HG03159 (cell line): ENCODE results near the gene KIF26A.
"Not testable (repeated sequence)": the region's sequence is repeated elsewhere in the genome, so short reads cannot be mapped to it uniquely, and the experiment has no call there.

Experiments
- ATAC-seq: cut with Tn5 transposase; IDR thresholded peaks from one replicate; pipeline ENCODE4 v1.9.1; 2021; ENCODE audit warnings: mild to moderate bottlenecking, moderate library complexity; ENCODE audit not compliant: unreplicated experiment

KIF26A gene

DNA sequence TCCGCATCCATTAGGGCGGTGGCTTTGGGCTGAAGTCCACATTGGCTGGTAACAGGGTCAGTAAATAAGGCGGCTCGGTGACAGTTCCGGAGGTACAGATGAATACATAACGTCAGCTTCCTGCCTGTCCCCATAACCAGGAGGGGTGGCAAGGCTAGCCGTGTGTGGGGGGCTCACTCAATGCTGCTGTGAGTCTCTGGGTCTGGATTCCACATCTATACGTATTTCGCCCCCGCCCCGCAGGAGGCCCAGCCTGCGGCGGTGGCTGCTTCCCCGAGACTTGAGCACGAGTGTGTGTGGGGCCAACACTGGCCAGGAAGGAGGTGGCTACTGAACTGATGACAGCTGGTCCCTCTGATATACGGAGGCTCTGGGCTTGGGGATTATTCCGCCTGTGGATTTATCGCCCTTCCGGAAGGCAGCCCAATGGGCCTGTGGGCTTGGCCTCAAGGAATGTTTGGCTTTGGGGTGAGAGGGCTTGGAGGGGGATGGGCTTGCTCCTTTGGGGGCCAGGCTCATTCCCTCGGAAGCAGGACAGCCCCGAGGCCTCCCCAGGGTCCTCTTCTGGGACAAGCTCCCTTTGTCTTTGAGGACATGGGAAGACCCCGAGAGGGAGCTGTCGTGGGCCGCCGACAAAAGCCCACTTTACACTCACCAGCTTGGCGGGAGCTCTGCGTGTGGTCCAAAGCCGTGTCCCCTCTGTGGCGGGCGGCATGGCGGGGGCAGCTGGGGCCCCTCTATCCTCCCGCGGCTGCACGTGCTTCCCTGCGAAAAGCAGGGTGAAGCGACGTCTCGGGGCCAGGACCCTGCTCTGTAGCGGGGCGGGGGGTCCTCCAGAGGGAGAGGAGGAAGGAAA is 82.1 kb downstream of the KIF26A start:
- ATAC-seq: no peak

DNA sequence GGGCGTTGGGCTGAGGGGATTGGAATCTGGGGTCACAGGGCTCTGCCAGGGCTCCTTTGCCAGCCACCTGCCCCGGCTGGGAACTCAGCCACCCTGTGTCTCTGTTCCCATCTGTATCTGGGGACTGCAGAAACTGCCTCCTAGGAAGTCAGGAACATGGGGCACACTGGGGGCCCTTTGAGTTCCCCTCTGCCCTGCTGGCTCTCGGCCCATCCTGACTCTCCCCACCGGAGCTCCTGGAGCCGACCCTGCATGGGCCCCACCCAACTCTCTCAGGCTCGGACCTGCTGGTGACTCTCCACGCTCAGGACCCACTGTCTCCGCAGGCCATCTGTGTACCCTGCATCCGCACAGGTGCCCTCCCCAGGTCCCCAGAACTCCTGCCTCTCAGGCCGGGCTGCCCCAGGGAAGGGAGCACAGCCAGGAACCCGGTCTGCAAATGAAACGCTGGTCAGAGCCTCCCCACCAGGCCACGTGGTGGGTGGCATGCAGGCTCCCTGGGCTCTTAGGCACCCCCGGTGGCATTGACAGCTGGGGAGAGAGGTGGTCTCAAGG is 82.8 kb downstream of the KIF26A start:
- no peak for ATAC-seq

DNA sequence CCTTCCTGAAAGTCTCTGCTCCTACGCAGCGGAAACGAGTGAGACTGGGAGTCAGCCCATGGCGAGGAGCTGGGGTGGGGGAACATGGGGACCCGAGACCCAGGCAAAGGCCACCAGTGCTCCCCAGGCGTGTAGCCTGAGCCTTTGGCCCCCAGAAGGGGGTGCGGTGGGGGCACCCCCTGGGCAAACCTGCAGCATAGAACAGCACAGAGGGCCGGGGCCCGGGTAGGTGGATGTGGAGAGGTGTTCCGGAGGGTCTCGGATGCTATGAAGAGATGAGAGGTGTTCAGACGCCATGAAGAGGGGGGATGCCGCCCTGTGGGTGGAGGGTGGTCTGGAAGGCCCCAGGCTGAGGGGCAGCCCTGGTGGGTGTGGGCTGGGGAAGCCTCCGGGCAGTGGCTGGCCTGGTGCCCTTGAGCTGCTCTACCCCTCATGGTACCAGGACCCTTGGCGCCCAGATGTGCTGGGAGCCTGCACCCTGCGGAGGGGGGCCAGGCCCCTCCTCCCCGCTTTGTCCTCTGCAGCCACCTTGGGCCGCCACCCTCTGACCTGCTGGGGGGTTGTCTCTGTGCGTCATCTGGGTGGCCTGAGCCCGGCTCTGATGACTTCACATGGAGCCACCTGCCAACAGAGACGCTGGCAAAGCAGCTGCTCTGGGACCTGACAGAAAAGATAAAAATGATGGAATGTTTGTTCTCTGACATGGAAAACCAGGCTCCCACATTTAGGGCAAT is 83.4 kb downstream of the KIF26A start:
- no peak for ATAC-seq

DNA sequence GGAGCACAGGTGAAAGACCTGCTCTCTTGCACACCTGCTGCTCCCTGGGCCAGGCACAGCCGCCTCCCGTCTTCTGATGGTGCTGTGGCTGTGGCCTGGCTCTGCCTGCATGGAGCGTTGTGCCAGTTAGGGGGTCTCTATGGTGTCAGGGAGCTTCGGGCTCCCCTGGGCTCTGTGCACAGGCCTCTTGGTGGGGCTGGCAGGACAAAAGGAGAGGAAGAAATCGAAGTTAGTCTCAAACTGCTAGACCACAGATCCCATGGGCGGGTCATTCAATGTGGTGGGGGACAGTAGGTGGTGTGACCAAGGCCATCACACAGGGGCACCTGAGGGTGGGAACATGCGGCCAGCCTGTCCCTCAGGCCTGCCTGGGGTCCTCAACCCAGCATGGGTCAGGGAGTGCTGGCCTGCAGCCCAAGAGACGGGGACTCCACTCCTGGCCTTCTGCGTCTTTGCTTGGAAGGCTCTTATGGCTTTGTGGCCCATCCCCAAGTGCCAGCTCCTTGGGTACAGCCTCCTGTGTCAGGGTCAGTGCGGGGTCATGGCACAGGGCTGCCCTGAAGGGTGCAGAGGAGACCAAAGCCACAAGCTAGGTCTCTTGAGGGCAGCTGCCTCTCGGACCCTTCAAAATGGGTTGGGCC is 84.1 kb downstream of the KIF26A start:
- ATAC-seq: no peak

DNA sequence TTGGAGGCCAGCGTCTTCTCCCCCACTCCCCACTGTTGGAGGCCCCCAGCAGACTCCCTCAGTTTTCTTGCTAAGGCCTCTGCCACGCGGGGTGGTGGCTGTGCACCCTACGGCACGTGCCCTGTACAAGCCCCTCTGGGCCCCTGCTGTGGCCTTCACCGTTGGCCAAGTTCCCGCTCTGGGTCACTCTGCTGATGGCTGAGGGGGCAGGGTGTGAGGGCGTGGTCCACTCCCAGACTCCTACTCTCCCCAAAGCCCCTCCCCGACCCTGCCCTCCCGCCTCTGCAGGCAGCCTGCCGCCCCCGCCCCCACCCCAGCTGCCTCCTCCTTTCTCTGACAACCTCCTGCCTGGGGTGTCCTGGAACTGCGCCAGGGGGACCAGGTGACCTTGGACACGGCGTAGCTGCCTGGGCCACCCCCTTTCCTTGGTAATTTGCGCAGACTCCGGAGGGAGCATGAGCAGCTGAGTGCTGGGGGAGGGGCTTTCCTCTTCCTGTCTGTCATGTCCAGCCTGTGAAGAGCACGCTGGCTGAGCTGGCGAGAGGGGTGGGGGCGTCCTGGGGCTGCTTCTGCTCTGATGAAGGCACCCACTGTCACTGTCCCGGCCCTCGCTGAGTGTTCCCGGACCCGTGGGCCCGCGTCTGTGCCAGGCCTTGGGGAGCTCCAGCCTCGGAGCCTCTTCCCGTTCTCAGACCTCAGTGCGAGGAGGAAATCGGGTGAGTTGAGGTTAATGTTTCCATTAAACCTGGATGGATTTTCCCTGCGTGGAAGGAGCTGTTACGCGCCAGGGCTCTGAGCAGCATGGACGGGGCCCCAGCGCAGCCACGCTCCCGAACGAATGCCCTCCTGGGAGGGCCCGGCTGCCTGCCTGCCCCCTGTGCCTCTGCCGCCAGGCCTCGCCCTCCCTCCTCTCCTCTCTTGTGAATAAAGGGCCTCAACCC is 85.0 kb downstream of the KIF26A start:
- ATAC-seq: no peak

DNA sequence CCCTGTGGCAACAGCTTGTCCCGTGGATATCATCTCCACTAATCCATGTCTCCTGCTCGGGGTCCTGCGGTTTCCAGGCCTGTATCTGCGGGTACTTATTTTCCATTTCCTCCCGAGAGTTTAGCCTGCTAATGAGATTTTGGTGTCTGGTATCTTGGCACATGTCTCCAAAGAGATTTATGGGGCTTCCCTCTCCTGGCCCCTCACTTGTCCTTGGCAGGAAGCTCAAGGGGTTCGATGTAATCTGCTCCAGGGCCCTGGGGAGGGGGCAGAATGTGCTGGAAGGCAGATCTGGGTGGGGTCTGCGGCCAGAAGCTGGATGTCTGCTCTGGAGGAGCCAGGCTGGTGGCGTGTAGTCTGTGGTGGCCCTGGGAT is 85.7 kb downstream of the KIF26A start:
- ATAC-seq: no peak

DNA sequence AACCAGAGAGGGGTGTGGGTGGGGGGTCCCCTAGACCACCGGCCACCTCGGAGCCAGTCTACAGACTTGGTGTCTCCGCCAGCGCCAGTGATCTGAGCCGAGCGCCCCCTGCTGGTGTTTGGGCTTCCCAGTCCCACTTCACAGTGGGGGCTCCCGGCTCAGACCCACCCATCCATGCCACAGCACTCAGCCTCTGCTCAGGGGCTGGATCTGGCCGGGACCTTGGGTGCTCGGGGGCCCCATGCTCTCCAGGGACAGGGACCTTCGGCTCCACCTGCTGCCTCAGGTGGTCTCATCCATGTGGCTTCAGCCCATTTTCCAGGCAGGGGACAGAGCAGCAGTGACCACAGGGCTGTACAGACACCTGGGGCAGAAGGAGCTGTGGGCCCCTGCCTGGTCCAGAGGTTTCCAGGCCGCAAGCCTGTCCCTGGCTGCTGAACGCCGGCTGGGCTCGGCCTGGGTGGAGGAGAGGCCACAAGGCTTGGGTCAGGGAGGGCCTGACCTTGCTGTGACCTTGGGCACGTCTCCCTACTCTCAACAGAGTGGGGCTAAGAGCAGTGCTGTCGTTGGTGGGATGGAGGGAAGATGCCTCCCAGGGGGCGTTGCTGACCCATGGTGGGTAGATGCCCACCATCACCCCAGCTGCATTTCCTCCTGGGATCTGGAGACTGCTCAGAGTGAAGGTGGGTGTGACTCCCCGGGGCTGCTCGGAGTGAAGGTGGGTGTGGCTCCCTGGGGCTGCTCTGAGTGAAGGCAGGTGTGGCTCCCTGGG is 86.3 kb downstream of the KIF26A start:
- ATAC-seq: no peak

DNA sequence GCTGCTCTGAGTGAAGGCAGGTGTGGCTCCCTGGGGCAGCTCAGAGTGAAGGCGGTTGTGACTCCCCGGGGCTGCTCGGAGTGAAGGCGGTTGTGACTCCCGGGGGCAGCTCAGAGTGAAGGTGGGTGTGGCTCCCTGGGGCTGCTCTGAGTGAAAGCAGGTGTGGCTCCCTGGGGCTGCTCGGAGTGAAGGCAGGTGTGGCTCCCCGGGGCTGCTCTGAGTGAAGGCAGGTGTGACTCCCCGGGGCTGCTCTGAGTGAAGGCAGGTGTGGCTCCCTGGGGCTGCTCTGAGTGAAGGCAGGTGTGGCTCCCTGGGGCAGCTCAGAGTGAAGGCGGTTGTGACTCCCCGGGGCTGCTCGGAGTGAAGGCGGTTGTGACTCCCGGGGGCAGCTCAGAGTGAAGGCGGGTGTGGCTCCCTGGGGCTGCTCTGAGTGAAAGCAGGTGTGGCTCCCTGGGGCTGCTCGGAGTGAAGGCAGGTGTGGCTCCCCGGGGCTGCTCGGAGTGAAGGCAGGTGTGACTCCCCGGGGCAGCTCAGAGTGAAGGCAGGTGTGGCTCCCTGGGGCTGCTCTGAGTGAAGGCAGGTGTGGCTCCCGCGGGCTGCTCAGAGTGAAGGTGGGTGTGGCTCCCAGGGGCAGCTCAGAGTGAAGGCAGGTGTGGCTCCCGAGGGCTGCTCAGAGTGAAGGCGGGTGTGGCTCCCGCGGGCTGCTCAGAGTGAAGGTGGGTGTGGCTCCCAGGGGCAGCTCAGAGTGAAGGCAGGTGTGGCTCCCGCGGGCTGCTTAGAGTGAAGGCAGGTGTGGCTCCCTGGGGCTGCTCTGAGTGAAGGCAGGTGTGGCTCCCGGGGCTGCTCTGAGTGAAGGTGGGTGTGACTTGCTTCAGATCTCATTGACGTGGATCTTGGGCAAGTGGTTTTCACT is 87.1 kb downstream of the KIF26A start:
- ATAC-seq: not testable (repeated sequence)

DNA sequence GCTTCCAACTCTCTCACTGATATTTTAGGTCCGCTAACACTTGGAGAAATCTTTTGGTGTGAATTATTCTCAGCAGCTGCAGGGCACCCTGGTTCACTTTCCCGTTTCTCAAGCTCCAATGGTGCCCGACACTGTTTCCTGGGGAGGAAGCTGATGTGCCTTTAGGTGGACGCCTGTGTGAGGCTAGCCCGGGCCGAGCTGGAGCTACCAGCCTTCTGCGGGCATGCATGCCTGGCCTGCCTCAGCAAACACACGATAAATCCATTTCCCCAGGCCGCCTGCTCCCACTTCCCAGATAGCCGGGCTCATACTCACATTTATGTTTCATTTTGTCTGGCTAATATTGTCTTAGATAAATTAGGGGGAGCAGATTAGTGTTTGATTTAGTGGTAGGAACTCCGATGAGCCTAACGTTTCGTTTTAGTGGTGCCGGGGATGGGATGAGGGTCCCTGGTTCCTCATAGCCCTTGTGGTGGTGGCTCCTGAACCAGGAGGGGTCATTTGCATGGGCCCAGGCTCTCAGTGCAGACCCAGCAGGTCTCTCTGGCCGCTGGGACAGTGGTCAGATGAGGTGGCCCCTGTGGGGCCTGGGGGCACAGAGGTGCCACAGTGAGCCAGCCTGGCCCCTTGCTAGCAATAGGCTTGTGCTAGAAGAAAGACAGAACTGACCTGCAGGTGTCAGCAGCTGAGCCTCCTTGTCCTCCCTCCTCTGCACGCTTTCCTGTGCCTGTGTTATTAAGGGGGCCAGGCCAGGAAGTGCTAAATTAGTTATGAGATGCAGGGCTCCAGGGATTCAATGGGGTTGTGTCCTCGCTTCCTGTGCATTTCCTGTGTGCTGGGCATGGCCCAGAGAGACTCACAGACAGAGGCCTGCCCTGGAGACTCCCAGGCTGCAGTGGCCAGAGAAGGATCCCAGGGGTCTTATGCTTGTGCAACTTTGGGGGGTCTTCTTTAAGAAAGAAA is 88.3 kb downstream of the KIF26A start:
- no peak for ATAC-seq

DNA sequence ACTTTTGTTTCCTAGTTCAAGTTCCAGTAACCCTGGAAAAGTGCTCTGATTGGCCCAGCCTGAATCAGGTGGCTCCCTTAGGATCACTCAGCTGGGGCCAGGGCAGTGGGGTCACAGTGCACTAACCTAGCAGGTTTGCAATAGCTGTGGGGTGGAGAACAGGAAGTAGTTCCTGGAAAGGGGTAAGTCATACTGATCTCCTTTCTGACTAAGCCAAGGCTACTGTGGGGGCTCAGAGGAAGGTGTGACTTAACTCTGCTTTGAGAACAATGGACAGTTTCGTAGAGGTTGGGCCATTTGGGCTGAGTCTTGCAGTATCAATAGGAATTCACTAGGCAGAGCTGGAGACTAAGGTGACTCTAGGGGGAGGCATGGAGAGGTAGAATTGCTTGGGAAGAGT is 89.4 kb downstream of the KIF26A start:
- ATAC-seq: no peak

DNA sequence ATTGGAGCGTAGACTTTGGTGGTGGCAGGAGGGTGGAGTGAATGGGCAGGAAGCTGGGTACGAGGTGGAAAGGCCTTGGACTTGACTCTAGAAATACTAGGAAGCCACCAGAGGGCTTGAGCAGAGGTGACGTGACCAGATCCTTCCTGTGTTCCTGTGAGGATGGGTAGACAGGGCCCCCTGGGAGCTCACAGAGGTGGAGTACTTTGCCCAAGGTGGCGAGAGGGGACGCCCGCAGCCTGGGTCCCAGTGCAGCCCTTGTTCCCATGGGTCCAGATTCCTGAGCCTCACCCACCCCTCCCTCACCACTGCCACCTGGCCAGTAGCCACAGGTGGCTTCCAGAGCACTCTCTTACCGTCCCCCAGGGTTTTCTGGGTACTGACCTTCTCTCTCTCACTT is 89.8 kb downstream of the KIF26A start:
- ATAC-seq: no peak

DNA sequence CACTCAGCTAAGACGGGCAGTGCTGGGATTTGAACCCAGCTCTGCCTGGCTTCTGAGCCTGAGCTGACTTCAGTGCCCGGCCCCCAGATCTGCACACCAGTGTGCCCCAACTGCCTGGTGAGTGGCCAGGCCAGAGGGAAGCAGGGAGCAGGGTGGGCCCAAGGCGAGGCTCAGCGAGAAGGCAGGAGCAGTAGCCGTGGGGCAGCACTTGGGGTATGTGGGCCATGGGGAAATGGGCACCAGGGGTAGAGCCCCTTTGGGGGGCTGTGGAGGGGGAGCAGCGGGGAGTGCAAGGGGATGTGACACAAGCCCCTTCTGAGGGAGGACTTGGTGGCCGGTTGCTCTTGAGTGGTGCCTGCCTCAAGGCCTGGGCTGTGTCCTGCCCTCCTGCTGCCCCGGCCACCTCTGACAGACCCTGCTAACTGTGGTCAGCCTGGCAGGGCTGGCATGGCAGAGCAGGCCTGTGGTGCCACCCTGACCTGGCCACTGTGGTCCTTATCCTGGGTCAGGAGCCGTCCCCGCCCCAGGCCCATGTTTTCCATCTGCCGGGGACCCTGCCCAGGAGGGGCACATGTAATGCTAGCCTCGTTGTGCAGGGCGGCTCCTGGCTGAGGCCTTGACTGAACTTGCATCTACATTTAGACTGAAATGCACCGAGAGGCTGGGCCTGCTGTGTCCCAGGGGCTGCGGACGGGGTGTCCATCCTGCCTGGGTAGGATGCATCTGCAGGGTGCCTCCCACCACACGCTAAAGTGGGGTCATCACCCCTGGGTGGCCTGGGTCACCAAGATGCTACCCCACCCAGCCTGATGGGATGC is 90.5 kb downstream of the KIF26A start:
- no peak for ATAC-seq

DNA sequence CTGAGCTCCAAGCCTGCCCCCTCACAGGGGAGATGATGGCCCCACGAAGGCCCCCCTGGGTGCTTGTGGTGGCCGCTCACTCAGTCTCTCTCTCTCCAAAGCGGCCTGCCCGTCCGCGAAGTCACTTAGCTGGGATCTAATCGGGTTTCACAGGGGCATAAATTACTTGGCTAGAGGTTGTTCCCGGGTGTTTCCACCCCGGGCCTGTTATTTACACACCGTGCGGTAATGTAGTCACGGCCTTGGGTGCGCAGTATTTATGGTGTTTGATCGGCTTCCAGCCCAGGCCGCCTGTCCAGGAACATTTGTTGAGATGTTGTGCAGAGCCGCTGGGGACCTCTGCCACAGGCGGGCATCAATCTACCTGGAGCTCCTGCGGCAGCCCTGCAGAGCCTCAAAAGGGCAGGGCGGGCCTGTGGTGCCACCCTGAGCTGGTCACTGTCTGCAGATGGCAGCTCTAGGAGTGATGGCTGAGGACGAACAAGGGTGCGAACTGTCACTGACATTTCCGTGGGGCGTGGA is 91.2 kb downstream of the KIF26A start:
- no peak for ATAC-seq

DNA sequence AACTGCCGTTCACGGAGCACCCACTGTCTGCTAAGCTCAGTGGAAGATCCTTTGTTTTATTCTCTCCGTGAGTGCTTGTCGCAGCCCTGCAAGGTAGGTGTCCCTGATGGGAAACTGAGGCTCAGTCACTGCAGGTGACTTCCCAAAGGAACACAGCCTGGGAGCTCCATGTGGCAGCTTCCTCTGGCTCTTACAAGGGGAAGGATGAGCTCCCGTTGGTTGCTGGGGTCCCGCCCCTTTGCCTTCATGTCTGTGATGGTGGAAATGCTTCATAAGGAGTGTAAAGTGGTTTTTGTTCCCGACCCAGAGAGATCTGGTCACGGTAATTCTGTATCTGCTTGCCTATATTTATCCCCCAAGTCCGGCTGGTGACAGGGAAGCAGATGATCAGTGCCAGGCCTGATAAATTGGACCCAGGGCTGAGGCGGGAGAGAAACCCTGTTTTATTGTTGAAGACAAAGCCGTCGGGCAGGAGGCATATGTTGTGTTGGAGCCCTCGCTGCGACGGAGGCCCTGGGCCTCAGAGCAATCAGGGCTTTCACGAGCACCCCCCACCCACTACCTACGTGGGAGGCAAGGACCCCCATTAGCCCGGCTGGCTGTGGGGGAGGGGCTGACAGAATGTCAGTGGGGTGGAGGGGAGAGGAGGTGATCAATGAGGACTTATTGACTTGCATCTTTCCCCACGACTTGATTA is 91.9 kb downstream of the KIF26A start:
- no peak for ATAC-seq
